ENCODE measurements around the gene DLG2.

DNA sequence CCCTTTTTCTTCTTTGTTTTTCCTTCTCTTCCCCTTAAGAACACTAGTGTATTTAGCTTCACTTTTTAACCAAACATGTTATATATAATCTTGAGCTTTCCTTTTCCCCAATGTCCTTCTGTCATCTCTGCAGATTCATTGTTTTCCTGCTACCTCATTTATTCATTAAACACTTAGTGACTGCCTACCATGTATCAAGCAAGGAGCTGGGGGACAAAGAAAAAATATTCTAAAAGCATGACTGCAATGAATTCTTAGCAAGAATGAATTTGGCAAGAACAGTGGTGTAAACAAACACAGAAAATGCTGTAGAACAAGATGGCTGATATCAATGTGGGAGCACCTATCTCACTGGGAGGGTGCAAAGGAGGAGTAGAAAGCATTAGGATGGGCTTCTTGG is 2094.0 kb downstream of the DLG2 start:
- TF ChIP-seq, protein P1, sequence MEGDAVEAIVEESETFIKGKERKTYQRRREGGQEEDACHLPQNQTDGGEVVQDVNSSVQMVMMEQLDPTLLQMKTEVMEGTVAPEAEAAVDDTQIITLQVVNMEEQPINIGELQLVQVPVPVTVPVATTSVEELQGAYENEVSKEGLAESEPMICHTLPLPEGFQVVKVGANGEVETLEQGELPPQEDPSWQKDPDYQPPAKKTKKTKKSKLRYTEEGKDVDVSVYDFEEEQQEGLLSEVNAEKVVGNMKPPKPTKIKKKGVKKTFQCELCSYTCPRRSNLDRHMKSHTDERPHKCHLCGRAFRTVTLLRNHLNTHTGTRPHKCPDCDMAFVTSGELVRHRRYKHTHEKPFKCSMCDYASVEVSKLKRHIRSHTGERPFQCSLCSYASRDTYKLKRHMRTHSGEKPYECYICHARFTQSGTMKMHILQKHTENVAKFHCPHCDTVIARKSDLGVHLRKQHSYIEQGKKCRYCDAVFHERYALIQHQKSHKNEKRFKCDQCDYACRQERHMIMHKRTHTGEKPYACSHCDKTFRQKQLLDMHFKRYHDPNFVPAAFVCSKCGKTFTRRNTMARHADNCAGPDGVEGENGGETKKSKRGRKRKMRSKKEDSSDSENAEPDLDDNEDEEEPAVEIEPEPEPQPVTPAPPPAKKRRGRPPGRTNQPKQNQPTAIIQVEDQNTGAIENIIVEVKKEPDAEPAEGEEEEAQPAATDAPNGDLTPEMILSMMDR (IDR thresholded peaks at IDR 0.05; ENCODE audit: low read length), result no peak
- no peak for TF ChIP-seq EZH2phosphoT487 (IDR thresholded peaks at IDR 0.05; ENCODE audit: low read length)
- no peak for TF ChIP-seq EZH2 (optimal IDR thresholded peaks at IDR 0.05; ENCODE audit: low read depth, low read length)

Measured in MM.1S (cell line).